SU-DHL-6 (cell line): ENCODE results near the gene MYH15.

Source experiments
- H2AFZ ChIP-seq: fragments of 200-600 bp; sonication (generic); 2 replicates; pipeline ENCODE4 v1.6.1; 2014; ENCODE audit warnings: low read depth, mild to moderate bottlenecking, moderate library complexity, mixed read lengths, antibody characterized with exemption, low read length; ENCODE audit not compliant: severe bottlenecking
- H3F3A ChIP-seq: fragments of 200-600 bp; shearing (Covaris generic); 2 replicates; pipeline ENCODE4 v1.6.0; 2016; ENCODE audit warnings: antibody characterized with exemption, mild to moderate bottlenecking; ENCODE audit not compliant: insufficient read depth
- H3K27ac ChIP-seq: fragments of 200-600 bp; sonication (generic); 2 replicates; pipeline ENCODE4 v1.5.1; 2016; ENCODE audit warnings: low read depth, mild to moderate bottlenecking, low read length, moderate library complexity, mixed read lengths
- H3K27me3 ChIP-seq: fragments of 200-600 bp; sonication (generic), shearing (Covaris generic); 2 replicates; pipeline ENCODE4 v1.6.0; 2014; ENCODE audit warnings: mild to moderate bottlenecking, low read length
- H3K36me3 ChIP-seq: fragments of 200-600 bp; sonication (generic); 2 replicates; pipeline ENCODE4 v1.6.1; 2014; ENCODE audit warnings: mild to moderate bottlenecking, low read length, mixed read lengths
- H3K4me2 ChIP-seq: fragments of 300-600, 200-600 bp; shearing (Covaris generic), sonication (generic); 2 replicates; pipeline ENCODE4 v1.6.0; 2014; ENCODE audit warnings: low read length, low read depth, mild to moderate bottlenecking; ENCODE audit not compliant: poor library complexity, severe bottlenecking
- H3K4me3 ChIP-seq: fragments of 200-600 bp; sonication (generic); 2 replicates; pipeline ENCODE4 v1.5.1; 2014; ENCODE audit warnings: antibody characterized with exemption, low read length, mild to moderate bottlenecking, mixed read lengths; ENCODE audit not compliant: insufficient read depth, poor library complexity, severe bottlenecking
- H3K79me2 ChIP-seq: fragments of 200-600 bp; sonication (generic); 2 replicates; pipeline ENCODE4 v1.6.1; 2014; ENCODE audit warnings: mild to moderate bottlenecking, low read length, moderate library complexity; ENCODE audit not compliant: insufficient read depth
- H3K9ac ChIP-seq: fragments of 200-600 bp; sonication (generic); 2 replicates; pipeline ENCODE4 v1.7.0; 2014; ENCODE audit warnings: mild to moderate bottlenecking, low read length
- H3K9me2 ChIP-seq: fragments of 200-600 bp; sonication (generic); replicated peaks from 2 replicates; pipeline ENCODE4 v1.6.1; 2014; ENCODE audit warnings: low read length; ENCODE audit not compliant: insufficient read depth
- H3K9me3 ChIP-seq: fragments of 200-600 bp; sonication (generic); 2 replicates; pipeline ENCODE4 v1.6.1; 2014; ENCODE audit warnings: low read length, mixed read lengths; ENCODE audit not compliant: insufficient read depth
- H4K20me1 ChIP-seq: fragments of 200-600 bp; sonication (generic); 2 replicates; pipeline ENCODE4 v1.6.1; 2014; ENCODE audit warnings: low read depth, mild to moderate bottlenecking, antibody characterized with exemption, low read length, moderate library complexity, mixed read lengths
- EZH2phosphoT487 ChIP-seq: fragments of 200-600 bp; sonication (generic), shearing (Covaris generic); conservative IDR thresholded peaks from 2 replicates; pipeline ENCODE4 v1.6.1; 2018; ENCODE audit warnings: mild to moderate bottlenecking, antibody characterized with exemption, low read length, moderate library complexity, mixed read lengths
- TF ChIP-seq, protein P1 (sequence below): fragments of 200-600 bp; sonication (generic); IDR thresholded peaks from one replicate; pipeline ENCODE4 v1.5.1; 2017; ENCODE audit warnings: antibody characterized with exemption, mild to moderate bottlenecking, low read length, moderate library complexity; ENCODE audit not compliant: insufficient read depth, poor library complexity, severe bottlenecking

MYH15 gene

DNA sequence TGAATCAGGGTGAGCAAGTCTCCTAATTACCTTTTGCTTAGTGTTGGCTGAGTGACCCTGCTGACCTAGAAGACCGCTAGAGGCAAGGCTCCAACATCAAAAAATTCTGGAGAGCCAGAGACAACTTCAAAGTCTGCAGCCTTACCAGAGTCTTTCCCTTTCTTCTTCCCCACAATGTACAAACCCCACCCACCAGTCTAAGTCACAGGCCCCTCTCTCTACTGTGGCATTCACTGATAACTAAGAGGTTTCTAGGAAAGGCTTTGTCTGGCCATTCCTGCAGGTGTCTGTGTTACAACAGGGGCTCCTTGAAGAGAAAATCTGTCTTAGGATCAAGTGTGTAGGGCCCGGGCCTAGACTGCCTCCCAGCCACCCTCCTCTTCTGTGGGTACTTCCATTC is 525 bp downstream of the MYH15 start:
- no peak for TF ChIP-seq EZH2phosphoT487
- TF ChIP-seq, protein P1, sequence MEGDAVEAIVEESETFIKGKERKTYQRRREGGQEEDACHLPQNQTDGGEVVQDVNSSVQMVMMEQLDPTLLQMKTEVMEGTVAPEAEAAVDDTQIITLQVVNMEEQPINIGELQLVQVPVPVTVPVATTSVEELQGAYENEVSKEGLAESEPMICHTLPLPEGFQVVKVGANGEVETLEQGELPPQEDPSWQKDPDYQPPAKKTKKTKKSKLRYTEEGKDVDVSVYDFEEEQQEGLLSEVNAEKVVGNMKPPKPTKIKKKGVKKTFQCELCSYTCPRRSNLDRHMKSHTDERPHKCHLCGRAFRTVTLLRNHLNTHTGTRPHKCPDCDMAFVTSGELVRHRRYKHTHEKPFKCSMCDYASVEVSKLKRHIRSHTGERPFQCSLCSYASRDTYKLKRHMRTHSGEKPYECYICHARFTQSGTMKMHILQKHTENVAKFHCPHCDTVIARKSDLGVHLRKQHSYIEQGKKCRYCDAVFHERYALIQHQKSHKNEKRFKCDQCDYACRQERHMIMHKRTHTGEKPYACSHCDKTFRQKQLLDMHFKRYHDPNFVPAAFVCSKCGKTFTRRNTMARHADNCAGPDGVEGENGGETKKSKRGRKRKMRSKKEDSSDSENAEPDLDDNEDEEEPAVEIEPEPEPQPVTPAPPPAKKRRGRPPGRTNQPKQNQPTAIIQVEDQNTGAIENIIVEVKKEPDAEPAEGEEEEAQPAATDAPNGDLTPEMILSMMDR, result no peak
- Histone ChIP-seq H3K9me2 (no peaks in the 10 kb centered on the region), H3K36me3 (no peaks in the 10 kb centered on the region), H3F3A (no peaks in the 10 kb centered on the region), H3K27me3 (no peaks in the 10 kb centered on the region), H4K20me1 (no peaks in the 10 kb centered on the region), H3K27ac (no peak overlapping the region), H3K9me3 (no peaks in the 10 kb centered on the region), H3K4me2 (no peak overlapping the region), H3K79me2 (no peaks in the 10 kb centered on the region), H3K9ac (no peak overlapping the region), H3K4me3 (no peak overlapping the region), H2AFZ (no peak overlapping the region)

DNA sequence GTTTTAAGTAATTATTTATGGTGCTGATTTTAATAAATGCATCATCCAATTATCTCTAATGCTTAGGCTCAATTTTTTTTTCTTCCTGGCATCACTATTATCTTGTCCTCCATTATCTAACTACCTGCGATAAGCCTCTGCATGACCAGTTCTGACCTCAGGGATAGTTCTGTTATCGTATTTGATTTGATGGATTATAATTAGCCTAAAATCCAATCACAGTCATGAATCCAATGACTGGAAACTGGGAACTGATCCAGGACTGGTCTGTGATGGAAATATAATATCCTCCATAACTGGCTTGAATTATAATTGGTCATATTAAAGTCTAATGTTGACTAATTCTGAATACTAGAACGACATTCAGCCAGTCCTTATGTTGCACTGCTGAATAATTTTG is 1.1 kb downstream of the MYH15 start:
- H3K9ac ChIP-seq, result no peak overlapping the region
- H2AFZ ChIP-seq, result no peak overlapping the region
- H3K27ac ChIP-seq, result no peak overlapping the region
- H3F3A ChIP-seq, result no peaks in the 10 kb centered on the region
- no peaks in the 10 kb centered on the region for H3K9me3 ChIP-seq
- no peaks in the 10 kb centered on the region for H3K36me3 ChIP-seq
- no peak overlapping the region for H3K4me3 ChIP-seq
- no peaks in the 10 kb centered on the region for H4K20me1 ChIP-seq
- H3K4me2 ChIP-seq, result no peak overlapping the region
- H3K27me3 ChIP-seq, result no peaks in the 10 kb centered on the region
- H3K9me2 ChIP-seq, result no peaks in the 10 kb centered on the region
- TF ChIP-seq EZH2phosphoT487, result no peak
- TF ChIP-seq, protein P1, result no peak
- no peaks in the 10 kb centered on the region for H3K79me2 ChIP-seq

DNA sequence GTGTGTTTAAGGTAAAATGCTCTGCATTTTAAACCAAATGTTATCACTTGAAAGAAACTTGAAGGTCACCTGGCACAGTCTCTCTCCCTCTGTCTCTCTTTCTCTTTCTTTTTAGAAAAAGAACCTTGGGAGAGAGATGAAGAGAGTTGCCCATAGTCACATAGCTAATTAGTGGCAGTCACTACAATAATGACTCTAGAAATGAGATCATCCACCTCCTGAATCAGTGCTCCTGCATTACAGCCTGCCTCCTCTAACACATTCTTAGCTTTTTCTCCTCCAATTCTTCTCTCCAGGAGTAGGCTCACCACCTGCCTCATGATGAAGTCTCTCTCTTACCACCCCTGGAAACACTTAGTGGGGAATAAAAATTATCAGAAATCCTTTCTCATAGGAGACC is 2.5 kb downstream of the MYH15 start:
- no peaks in the 10 kb centered on the region for H3F3A ChIP-seq
- no peaks in the 10 kb centered on the region for H3K9me2 ChIP-seq
- H3K36me3 ChIP-seq, result no peaks in the 10 kb centered on the region
- H3K27me3 ChIP-seq, result no peaks in the 10 kb centered on the region
- H3K27ac ChIP-seq, result no peak overlapping the region
- H4K20me1 ChIP-seq, result no peaks in the 10 kb centered on the region
- H3K79me2 ChIP-seq, result no peaks in the 10 kb centered on the region
- H3K4me2 ChIP-seq, result no peak overlapping the region
- no peak overlapping the region for H3K9ac ChIP-seq
- no peak for TF ChIP-seq EZH2phosphoT487
- TF ChIP-seq, protein P1, result no peak
- H2AFZ ChIP-seq, result no peak overlapping the region
- H3K4me3 ChIP-seq, result no peak overlapping the region
- H3K9me3 ChIP-seq, result no peaks in the 10 kb centered on the region

DNA sequence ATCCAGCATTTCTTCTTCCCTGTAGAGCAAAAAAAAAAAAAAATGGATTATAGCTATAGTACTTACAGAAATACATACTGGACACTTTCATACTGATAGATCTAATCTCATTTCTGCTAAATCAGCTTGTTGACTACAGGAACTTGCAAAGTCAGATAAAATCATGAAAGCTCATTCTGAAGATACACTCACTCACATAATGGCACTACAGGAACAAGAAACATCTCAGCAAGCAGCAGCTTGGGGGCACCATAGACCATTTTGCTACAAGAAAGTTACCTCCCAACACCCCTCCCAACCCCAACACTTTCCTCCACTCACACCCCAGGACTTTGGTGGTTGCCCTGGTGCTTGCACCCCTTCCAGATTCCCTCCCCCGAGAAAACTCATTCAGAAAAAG is 4.6 kb downstream of the MYH15 start:
- H3K9ac ChIP-seq, result no peak overlapping the region
- no peak overlapping the region for H3K4me3 ChIP-seq
- no peaks in the 10 kb centered on the region for H3K9me2 ChIP-seq
- H4K20me1 ChIP-seq, result no peaks in the 10 kb centered on the region
- H3K27me3 ChIP-seq, result no peaks in the 10 kb centered on the region
- H3K4me2 ChIP-seq, result no peak overlapping the region
- H2AFZ ChIP-seq, result no peak overlapping the region
- H3K79me2 ChIP-seq, result no peaks in the 10 kb centered on the region
- TF ChIP-seq, protein P1, result no peak
- TF ChIP-seq EZH2phosphoT487, result no peak
- H3K36me3 ChIP-seq, result no peaks in the 10 kb centered on the region
- no peaks in the 10 kb centered on the region for H3F3A ChIP-seq
- no peaks in the 10 kb centered on the region for H3K9me3 ChIP-seq
- H3K27ac ChIP-seq, result no peak overlapping the region
